Spinal cord (tissue), 10 donors: Measurements from ENCODE around the gene OBSCN. TPM values are rescaled to one million over a fixed set of nuclear protein-coding genes. Genes with fewer than 3 reads are reported as not detected.
"Not testable (repeated sequence)": the region's sequence is repeated elsewhere in the genome, so short reads cannot be mapped to it uniquely, and the experiment has no call there.

Experiments
- DNase-seq, 6 donors: peaks; one replicate each; pipeline versions ENCODE4 v3.0.0 to v3.0.0-alpha.2; 2013 to 2015; ENCODE audit warnings: low spot score in 6 of 6, low read depth in 4 of 6
- H3K27ac ChIP-seq: one replicate; pipeline ENCODE4 v1.5.1; 2013; ENCODE audit warnings: low read depth, low read length, control low read depth
- H3K27me3 ChIP-seq: one replicate; pipeline ENCODE4 v1.6.1; 2013; ENCODE audit warnings: low read length; ENCODE audit not compliant: control insufficient read depth, insufficient read depth
- H3K36me3 ChIP-seq: one replicate; pipeline ENCODE4 v1.6.1; 2013; ENCODE audit warnings: low read length; ENCODE audit not compliant: control insufficient read depth, insufficient read depth
- H3K4me1 ChIP-seq: one replicate; pipeline ENCODE4 v1.6.1; 2013; ENCODE audit warnings: low read length; ENCODE audit not compliant: control insufficient read depth, insufficient read depth
- H3K4me3 ChIP-seq: one replicate; pipeline ENCODE4 v1.5.1; 2013; ENCODE audit warnings: low read depth, low read length, control low read depth
- H3K9me3 ChIP-seq: one replicate; pipeline ENCODE4 v1.6.1; 2013; ENCODE audit warnings: low read length; ENCODE audit not compliant: control insufficient read depth, insufficient read depth
- WGBS: methylation state at CpG from one replicate; pipeline ENCODE4 v1.1.5; 2013; ENCODE audit warnings: missing lambda C conversion rate; ENCODE audit not compliant: insufficient coverage; 5-methylcytosine and 5-hydroxymethylcytosine counted together
- polyA plus RNA-seq, 2 donors: library from polyadenylated mRNA; unstranded; fragments of 120-200 nt; gene quantifications; one replicate each; pipeline ENCODE4 v1.2.1, GENCODE V29; 2013; ENCODE audit not compliant: insufficient read length in 2 of 2
- total RNA-seq, 2 donors: library from RNA; depleted of rRNA in 1 of 2; stranded (reverse); fragments of 120-200 nt in 1 of 2; fragments of >200 nt in 1 of 2; gene quantifications; one replicate each; pipeline versions ENCODE4 v1.2.3 to v1.2.4, GENCODE V29; 2013 to 2014
- donor health status: healthy.

The OBSCN gene
- total and polyA plus RNA-seq, 4 donors, result 13.5 to 27.2 (median 22.0) TPM

GRCh38 chr1:228171221-228171891 is 36.5 kb upstream of the OBSCN start:
- Histone ChIP-seq H3K27ac (no peak overlapping the region), H3K27me3 (no peaks in the 10 kb centered on the region), H3K9me3 (no peaks in the 10 kb centered on the region), H3K4me1 (peaks cover 8% of the 10 kb centered on the region), H3K36me3 (peaks cover 58% of the 10 kb centered on the region), H3K4me3 (no peak overlapping the region)
- DNase-seq, result no peak
- 80% methylated on average over 9 of the region's 10 CpGs for WGBS

GRCh38 chr1:228172591-228173527 is 35.0 kb upstream of the OBSCN start:
- 90% methylated on average over 15 of the region's 21 CpGs for WGBS
- H3K27ac ChIP-seq, result no peak overlapping the region
- H3K36me3 ChIP-seq, result peaks cover 68% of the 10 kb centered on the region

DNA sequence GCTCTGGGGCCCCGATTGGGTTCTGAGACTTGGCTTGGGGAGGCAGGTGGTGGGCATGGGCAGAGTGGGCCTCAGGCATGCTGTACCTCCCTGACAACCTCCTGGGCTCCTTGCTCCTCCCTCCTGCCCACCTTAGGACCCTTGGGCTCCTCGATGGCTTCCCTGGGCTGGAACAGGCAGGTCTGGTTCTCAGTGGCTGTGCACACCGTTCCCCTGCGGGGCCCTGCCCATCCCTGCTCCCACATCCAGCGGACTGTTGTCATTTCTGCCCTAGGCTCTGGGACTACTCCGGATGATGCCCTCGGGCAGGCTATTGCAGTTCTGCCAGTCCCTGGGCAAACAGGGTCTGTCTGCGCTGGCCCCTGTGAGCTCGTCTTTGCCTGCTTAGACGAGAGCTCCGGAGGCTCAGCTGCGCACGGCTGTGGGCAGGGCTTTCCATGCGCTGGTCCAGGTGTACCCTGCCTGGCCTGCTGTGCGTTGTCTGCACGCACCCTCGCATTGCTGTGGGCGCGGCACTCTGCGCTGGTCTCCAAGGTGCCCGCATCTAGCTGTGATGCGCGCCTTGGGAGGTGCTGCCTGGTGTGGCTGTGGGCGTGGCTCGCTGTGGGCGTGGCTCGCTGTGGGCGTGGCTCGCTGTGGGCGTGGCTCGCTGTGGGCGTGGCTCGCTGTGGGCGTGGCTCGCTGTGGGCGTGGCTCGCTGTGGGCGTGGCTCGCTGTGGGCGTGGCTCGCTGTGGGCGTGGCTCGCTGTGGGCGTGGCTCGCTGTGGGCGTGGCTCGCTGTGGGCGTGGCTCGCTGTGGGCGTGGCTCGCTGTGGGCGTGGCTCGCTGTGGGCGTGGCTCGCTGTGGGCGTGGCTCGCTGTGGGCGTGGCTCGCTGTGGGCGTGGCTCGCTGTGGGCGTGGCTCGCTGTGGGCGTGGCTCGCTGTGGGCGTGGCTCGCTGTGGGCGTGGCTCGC is 34.0 kb upstream of the OBSCN start:
- H3K9me3 ChIP-seq, H3K4me3 ChIP-seq, H3K27ac ChIP-seq, H3K4me1 ChIP-seq, DNase-seq, H3K27me3 ChIP-seq: not testable (repeated sequence)
- H3K36me3 ChIP-seq, result peaks cover 69% of the 10 kb centered on the region
- 55% methylated on average over 29 of the region's 69 CpGs for WGBS

More at GRCh38 chr1:228172591-228173527, 35.0 kb upstream of the OBSCN start:
- H3K9me3 ChIP-seq, result no peaks in the 10 kb centered on the region
- peaks cover 9% of the 10 kb centered on the region for H3K4me1 ChIP-seq
- no peaks in the 10 kb centered on the region for H3K27me3 ChIP-seq
- no peak for DNase-seq
- H3K4me3 ChIP-seq, result no peak overlapping the region

DNA sequence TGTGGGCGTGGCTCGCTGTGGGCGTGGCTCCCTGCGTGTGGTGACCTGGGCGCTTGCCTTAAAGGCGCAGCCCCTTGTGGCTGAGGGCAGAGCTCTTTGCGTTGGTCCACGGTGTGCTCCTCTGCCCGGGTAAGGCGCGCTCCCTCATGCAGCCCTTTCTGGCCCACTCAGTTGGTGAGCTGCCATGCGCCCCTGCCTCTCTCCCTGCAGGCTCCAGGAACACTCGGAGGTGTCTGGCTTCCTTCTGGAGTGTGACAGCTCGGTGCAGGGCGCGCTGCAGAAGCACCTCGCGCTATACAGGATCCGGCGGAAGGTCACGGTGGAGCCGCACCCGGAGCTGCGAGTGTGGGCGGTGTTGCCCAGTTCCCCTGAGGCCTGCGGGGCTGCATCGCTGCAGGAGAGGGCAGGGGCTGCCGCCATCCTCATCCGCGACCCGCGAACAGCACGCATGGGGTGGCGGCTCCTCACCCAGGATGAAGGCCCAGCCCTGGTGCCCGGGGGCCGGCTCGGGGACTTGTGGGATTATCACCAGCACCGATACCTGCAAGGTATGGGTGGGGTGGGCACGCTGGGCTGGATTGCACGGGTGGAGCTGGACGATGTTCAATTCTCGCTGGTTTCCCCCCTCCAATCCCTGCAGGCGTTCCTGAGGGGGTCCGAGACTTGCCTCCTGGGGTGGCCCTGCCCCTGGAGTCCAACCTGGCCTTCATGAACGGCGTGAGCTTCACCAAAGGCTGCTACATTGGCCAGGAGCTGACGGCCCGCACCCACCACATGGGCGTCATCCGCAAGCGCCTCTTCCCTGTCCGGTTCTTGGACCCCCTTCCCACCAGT is 33.1 kb upstream of the OBSCN start:
- H3K4me3 ChIP-seq, result no peak overlapping the region
- H3K27ac ChIP-seq, result no peak overlapping the region
- 85% methylated on average over 52 of the region's 52 CpGs for WGBS
- no peaks in the 10 kb centered on the region for H3K9me3 ChIP-seq
- no peak for DNase-seq
- no peaks in the 10 kb centered on the region for H3K27me3 ChIP-seq
- peaks cover 9% of the 10 kb centered on the region for H3K4me1 ChIP-seq
- H3K36me3 ChIP-seq, result peaks cover 67% of the 10 kb centered on the region

DNA sequence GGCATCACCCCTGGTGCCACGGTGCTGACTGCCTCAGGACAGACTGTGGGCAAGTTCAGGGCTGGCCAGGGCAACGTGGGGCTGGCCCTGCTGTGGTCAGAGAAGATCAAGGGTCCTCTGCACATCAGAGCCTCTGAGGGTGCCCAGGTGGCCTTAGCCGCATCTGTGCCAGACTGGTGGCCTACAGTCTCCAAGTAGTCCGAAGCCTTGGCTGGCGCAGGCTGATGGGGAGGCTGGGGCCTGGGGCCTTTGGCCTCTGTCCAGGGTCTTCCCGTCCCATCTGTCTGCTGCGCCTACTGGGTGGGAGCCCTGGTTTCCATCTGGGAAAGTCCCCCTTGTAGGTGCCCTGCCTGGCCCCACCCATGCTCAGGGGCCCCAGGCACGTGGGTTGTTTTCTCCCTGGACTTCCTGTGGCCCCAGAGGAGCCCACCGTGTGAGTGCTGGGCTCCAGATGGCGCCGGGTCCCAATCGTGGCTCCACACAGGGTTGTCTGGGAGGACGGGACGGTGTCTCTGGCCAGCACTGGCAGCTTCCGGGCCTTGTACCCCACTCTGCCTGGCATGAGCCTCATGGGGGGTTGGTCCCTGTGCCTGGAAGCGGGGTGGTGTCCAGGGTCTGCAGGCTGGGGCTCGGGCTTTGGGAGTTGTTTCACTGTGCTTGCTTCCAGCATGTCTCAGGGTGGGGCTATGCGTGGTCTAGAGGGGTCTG is 32.4 kb upstream of the OBSCN start:
- Histone ChIP-seq H3K27ac (no peak overlapping the region), H3K9me3 (no peaks in the 10 kb centered on the region), H3K4me1 (peaks cover 9% of the 10 kb centered on the region), H3K36me3 (peaks cover 61% of the 10 kb centered on the region), H3K4me3 (no peak overlapping the region), H3K27me3 (no peaks in the 10 kb centered on the region)
- no peak for DNase-seq
- 93% methylated on average over 18 of the region's 18 CpGs for WGBS

DNA sequence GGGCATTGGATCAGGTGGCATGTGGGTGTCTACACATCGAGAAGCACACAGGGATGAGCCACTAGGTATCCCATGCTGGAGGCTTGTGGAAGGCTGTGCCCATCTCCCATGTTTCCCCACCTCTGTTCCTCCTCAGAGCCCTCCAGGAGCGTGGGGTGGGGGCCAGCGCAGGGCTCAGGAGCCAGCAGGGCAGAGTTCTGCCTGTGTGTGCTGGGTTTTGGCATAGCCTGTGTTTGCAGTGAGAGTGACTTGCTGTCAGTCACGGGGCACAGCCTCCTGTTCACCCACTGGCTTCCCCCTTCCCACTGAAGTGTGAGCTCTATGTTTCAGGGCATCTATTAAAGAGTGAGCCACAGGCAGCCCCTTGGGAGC is 31.8 kb upstream of the OBSCN start:
- Histone ChIP-seq H3K36me3 (peaks cover 56% of the 10 kb centered on the region), H3K27ac (no peak overlapping the region), H3K9me3 (no peaks in the 10 kb centered on the region), H3K27me3 (no peaks in the 10 kb centered on the region), H3K4me3 (no peak overlapping the region), H3K4me1 (peaks cover 9% of the 10 kb centered on the region)
- WGBS, result 88% methylated on average over 1 of the region's 4 CpGs
- DNase-seq, result no peak

DNA sequence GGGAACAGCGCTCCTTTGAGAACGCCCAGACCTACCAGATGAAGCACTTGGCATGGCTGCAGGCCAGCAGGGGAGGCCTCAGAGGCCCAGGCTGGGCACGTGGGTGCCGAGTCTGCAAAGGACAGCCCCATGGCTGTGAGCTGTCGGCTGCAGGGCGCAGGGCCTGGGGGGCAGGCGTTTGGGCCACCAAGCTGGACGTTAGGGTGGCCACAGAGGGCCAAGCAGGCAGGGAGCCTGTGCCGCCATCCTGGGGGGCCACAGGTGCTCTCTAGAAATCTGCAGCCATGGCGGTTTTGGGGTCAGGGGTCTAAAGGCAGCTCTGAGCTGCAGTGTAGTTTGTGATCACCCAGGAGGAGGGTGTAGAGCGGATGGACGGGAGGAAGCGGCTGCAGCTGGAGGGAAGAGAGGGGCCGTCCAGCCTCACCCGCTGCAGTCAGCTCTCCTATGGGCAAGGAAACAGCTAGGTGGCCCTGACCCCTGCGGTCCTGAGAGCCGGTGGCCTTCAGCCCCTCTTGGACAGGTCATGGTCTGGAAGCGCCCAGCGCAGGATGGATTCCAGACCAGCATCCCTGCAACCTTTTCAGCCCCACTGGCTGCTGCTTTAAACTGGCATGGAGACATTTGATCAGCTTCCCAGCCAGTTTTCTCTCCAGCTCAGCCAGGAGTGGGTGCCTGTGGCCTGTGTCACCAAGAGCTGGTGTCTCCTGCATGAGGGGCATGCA is 31.2 kb upstream of the OBSCN start:
- 91% methylated on average over 19 of the region's 19 CpGs for WGBS

GRCh38 chr1:228177183-228177475 is 30.7 kb upstream of the OBSCN start:
- Histone ChIP-seq H3K27ac (no peak overlapping the region), H3K36me3 (peaks cover 52% of the 10 kb centered on the region), H3K4me1 (peaks cover 9% of the 10 kb centered on the region), H3K27me3 (no peaks in the 10 kb centered on the region), H3K4me3 (no peak overlapping the region), H3K9me3 (no peaks in the 10 kb centered on the region)
- WGBS, result 93% methylated on average over 3 of the region's 5 CpGs
- DNase-seq, result no peak

More for the DNA sequence above, 31.2 kb upstream of the OBSCN start:
- no peak for DNase-seq
- Histone ChIP-seq H3K4me3 (no peak overlapping the region), H3K9me3 (no peaks in the 10 kb centered on the region), H3K36me3 (peaks cover 52% of the 10 kb centered on the region), H3K4me1 (peaks cover 9% of the 10 kb centered on the region), H3K27ac (no peak overlapping the region), H3K27me3 (no peaks in the 10 kb centered on the region)
